Nucleus accumbens (tissue), 56 donors: ENCODE data around the gene ZNF821.
A peak's percentile ranks its signal among the peaks of the same experiment; 100 is the strongest.
"Not testable (repeated sequence)": the region's sequence is repeated elsewhere in the genome, so short reads cannot be mapped to it uniquely, and the experiment has no call there.

Experiments used
- DNase-seq, 56 donors: peaks; one replicate each; lab custom pipeline; 2025; lab: John Stamatoyannopoulos, UW

The ZNF821 gene

GRCh38 chr16:71865173-71865863 lies 18.7 kb downstream of the ZNF821 start:
- DNase-seq, result peak in 1 of 56 donors; percentile 1

DNA sequence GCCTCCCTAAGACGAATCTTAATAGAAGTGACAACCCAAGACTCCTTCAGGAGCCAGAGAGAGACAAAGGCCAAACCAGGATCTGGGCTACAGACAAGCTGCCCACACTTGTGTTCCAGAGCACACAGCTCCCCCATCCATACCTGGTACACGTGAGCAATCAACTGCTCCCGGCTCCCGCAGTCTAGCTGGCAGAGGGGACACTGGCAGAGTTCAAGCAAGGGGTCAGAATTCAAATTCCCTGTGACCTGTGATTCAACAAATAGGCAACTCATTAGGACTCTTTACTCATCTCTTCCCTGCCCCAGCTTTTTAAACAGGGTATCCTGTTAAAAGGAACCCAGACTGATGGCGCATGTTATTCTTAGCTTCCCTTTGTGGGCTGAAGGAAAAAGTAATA lies 20.0 kb downstream of the ZNF821 start:
- DNase-seq, result no peak

GRCh38 chr16:71859762-71860521 lies 24.0 kb downstream of the ZNF821 start:
- DNase-seq, result no peak

- no peak for DNase-seq
Measured at GRCh38 chr16:71855937-71856662, 27.9 kb downstream of the ZNF821 start.

DNA sequence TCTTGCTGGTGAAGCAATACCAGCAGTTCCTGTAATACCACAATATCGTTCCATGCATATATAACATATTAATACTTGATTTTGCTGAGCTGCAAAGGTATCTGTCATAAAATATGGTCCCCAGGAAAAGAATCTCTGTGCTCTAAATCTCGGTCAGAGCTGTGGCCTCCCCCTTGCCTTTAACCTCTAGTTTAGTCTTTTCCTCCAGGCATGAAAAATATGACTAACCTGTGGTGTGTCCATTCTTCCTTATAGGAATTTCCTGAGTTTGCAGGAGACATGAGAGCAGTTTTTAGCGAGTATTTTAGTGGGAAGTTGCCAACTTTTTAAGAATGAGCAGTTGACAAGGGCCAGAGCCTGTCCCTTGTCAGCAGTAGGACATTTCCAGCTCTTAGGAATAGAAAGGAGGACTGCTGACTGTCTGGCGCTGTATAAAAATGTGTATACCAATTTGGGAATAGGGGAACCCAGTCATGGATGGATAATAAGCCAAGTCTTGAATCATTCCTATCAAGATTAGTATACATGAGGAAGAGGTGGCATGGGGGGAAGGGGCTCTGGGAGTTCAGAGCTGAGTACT lies 29.5 kb downstream of the ZNF821 start:
- no peak for DNase-seq

GRCh38 chr16:71853413-71853812 lies 30.6 kb downstream of the ZNF821 start:
- DNase-seq, result no peak

- no peak for DNase-seq
Measured at GRCh38 chr16:71852561-71852960, 31.4 kb downstream of the ZNF821 start.

- DNase-seq, result no peak
Measured at GRCh38 chr16:71852158-71852557, 31.8 kb downstream of the ZNF821 start.

DNA sequence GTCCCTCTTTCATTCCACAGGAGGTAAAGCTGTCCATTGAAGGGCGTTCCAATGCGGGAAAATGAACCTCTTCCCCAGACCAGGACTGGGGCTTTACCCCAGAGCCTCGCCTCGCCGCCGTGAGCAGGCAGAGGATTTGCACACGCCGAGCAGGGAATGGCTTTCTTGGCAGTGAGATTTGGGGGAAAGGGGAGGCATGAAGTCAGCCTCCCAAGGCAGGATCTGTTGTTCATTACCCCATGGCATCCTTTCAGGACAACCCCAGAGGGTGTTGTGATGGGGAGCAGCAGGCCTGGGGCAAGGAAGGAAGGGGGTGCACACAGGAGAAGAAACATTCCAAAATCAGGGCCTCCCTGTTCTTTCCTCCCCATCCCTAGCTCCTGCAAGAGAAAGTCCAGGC lies 32.2 kb downstream of the ZNF821 start:
- DNase-seq, result no peak

DNA sequence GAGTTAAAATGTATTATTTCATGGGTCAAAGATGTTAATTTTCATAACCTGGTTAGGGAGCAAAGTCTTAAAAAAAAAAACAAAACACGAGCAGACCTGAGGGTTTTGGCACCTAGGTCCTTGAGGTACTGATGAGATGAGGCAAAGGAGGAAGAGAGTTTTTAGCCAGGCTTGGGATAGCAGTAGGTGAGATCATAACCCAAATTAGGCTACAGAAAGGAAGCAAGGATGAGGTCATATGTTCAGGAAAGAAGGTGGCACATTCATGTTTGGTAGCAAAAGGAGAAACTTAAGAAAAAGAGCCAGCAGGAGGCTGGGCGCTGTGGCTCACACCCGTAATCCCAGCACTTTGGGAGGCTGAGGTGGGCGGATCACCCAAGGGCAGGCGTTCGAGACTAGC lies 35.4 kb downstream of the ZNF821 start:
- no peak for DNase-seq

DNA sequence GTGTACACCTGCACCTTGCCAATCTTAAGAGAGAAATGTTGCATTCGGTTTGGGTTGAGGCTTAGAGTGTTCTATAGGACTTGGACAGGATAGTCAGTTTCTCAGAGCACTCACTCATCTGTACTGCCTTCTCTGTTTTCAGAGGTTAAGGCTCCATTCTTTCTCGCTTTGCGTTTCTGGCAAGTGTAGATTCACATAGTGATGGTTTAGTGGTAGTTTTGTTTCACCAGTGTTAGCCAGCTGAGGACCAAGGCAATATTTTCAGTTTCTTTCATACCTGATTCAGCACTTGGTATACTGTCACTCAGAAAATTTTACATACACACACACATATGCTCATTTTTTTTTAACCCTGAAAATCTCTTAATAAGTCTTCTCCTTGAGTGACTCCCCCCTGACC lies 36.9 kb downstream of the ZNF821 start:
- no peak for DNase-seq

DNA sequence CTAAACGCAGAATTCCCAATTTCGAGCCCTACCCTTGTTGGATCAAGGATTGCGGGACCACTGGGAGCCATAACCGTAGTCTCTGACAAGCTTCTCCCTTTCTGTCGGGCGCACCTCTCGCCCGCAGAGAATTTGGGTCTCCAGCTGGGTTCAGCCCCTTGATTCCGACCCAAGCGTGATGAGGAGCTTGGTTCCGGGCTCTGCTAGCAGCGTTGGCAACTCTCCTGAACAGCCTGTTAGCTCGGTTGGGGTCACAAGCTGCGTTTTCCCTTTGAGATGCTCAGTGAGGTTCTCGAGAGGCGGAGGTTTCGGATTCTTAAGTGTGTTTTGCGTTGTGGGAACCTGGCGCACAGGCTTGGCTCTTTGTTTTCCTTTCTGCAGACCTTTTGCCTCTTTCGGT lies 37.6 kb downstream of the ZNF821 start:
- DNase-seq, result peak in 11 of 56 donors; percentile 1 to 22 (median 16)

DNA sequence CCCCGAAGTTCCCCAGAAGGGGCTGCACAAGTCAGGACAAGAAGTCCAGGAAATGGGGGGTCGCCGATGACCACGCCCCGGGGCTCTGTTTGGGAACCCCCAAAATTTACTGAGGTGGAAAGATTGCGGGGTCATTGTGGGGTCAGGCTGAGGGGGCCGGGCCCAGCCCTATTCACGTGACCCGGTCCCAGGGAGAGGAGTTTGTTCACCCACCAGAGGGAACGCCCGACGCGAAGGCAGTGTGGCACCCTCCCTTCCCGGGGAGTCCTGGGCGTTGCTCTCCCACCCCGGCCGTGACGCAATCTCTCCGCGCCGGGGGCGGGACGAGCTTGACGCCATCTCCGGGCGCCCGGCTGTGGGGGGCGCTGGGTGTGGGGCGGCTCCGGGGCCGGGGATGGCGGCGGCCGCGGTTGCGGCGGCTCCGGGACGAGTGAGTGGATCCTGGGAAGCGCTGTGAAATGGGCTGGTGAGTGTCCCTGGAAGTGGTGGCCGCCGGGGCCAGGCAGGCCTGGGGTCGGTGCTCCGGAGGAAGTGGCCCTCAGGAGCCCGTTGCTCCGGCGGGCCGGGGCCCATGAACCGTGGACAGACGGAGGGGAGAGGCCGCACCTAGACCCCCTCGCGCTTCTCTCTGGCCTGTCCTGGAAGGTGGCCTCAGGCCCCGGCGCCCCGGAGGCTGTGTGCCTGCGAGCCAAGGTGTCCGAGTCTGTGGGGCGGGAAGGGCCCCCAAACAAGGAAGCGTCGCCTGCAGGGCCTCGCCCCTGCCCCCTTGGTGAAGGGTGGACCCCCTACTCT lies 38.1 kb downstream of the ZNF821 start, which contains the start of gene ATXN1L:
TSS of gene ATXN1L (plus strand) at position 338 of the 792 bp plus-strand sequence. CDS start 3,765 bp downstream, outside the sequence.
- DNase-seq, result peak; percentile 29 to 95 (median 81)

DNA sequence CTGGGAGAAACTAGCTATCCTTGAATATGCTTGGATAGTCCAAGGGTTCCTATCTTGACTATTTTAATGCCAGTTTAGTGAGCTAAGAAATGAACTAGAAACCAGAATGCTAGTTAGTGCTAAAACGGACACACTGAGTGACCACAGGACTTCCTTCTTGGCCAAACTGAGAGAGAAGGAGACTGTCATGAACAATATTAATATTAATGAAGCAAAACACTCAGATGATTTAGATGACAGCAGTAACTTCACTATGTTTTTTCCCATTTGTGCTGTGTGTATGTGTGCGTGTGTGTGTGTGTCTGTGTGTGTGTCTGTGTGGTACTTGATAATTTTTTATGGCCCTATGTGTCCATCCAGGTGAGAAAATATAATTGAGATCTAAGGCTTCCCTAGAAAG lies 40.4 kb downstream of the ZNF821 start:
- no peak for DNase-seq

DNA sequence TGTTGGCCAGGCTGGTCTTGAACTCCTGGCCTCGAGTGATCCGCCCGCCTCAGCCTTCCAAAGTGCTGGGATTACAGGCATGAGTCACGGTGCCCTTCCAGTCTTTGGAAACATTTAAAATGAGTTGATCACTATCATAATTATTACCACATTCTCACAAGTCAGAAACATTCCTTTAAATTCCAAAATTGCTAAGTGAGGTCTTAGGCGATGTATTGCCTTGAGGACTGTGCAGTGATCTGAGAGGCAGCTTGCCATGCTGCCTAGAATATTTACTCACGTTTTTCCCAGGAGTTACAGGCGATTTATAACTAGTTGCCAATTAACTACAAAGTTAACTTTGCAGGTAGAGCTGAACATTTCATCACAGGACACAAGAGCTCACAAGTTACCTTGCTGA lies 43.9 kb downstream of the ZNF821 start:
- DNase-seq, result no peak

- DNase-seq, result no peak
Measured at GRCh38 chr16:71837150-71837549, 46.8 kb downstream of the ZNF821 start.

DNA sequence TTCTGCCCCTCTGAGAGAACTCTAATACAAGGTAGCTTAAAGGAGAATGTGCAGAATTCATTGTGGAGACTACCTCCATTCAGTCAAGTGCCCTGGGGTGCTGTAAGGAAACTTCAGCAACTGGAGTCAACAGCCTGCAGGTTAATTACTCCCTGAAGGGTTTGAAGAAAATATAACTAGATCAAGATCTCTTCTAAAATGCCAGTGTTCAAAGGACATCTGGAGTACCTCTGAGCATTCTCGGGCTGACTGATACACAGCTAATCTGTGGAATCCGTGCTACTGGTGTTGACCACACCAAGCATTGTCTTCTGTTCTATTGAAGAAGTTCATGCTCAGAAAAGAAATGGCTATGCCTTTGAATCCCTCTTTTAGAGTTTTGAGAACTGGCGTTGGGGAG lies 49.7 kb downstream of the ZNF821 start:
- DNase-seq, result no peak

GRCh38 chr16:71832112-71832511 lies 51.9 kb downstream of the ZNF821 start:
- not testable (repeated sequence) for DNase-seq

- not testable (repeated sequence) for DNase-seq
Measured at GRCh38 chr16:71831698-71832097, 52.3 kb downstream of the ZNF821 start.

DNA sequence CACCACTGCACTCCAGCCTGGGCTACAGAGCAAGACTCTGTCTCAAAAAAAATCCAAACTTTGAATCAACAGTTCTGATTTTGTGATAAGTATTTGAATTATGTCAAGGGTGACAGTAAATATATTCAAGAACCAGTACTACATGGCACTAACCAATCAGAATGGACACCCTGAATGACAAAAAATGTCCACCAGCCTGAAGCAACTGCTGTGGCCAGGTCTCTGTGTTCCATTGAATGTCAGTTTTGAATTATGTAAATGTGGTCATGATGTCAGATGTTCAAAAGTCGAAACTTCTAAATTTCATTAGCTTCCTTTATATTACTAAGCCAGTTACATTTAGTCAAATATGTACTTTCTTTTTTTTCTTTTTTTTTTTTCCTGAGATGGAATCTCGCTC lies 53.6 kb downstream of the ZNF821 start:
- DNase-seq, result no peak
